Esophagus muscularis mucosa (tissue), 4 donors: ENCODE data around the gene CNTNAP1. TPM values are rescaled to one million over a fixed set of nuclear protein-coding genes. Genes with fewer than 3 reads are reported as not detected.

Experiments used
- DNase-seq: peaks from one replicate; pipeline ENCODE4 v3.0.0-alpha.2; 2017; ENCODE audit errors: extremely low spot score
- H3K27ac ChIP-seq, 4 donors: fragments of 200-600 bp; sonication (generic); replicated peaks in 1 of 4; 1 replicate in 3 of 4; 2 replicates in 1 of 4; pipeline ENCODE4 v1.5.1; 2016 to 2019; ENCODE audit warnings: mild to moderate bottlenecking in 1 of 4
- H3K27me3 ChIP-seq, 4 donors: fragments of 200-600 bp; sonication (generic); one replicate each; pipeline versions ENCODE4 v1.5.1 to v1.6.0; 2016 to 2019
- H3K36me3 ChIP-seq, 4 donors: fragments of 200-600 bp; sonication (generic); one replicate each; pipeline ENCODE4 v1.5.1; 2016 to 2019
- H3K4me1 ChIP-seq, 4 donors: fragments of 200-600 bp; sonication (generic); one replicate each; pipeline ENCODE4 v1.5.1; 2016 to 2019
- H3K4me3 ChIP-seq, 4 donors: fragments of 200-600 bp; sonication (generic); 1 replicate in 2 of 4; 2 replicates in 2 of 4; pipeline ENCODE4 v1.5.1; 2016 to 2019; ENCODE audit warnings: mild to moderate bottlenecking in 4 of 4, moderate library complexity in 1 of 4
- H3K9me3 ChIP-seq, 4 donors: fragments of 200-600 bp; sonication (generic); 1 replicate in 3 of 4; 2 replicates in 1 of 4; pipeline ENCODE4 v1.5.1; 2016 to 2019
- EP300 ChIP-seq: sonication (generic); formaldehyde crosslinking; IDR thresholded peaks from one replicate; pipeline ENCODE4 v1.6.1; 2017; ENCODE audit warnings: antibody characterized with exemption
- POLR2A ChIP-seq: fragments of 450-650 bp; IDR thresholded peaks from one replicate; pipeline ENCODE4 v1.6.1; 2017; ENCODE audit warnings: antibody characterized with exemption, moderate library complexity, mild to moderate bottlenecking, low read depth
- POLR2AphosphoS5 ChIP-seq, 2 donors: sonication (generic); formaldehyde crosslinking; IDR thresholded peaks; one replicate each; pipeline ENCODE4 v1.6.1; 2017; ENCODE audit warnings: antibody characterized with exemption in 2 of 2
- WGBS: methylation state at CpG from one replicate; pipeline ENCODE4 v1.1.5; 2018; 5-methylcytosine and 5-hydroxymethylcytosine counted together
- intact Hi-C: fragments of 100-400 bp; cut with DNase I; formaldehyde crosslinking; loops from one replicate; pipeline ENCODE4 v1.15.1; 2023
- total RNA-seq, 4 donors: library from RNA; depleted of rRNA; stranded (reverse); fragments of >200 nt; gene quantifications; one replicate each; pipeline versions ENCODE4 v1.1.0 to v1.2.1, GENCODE V29; 2016
- TF ChIP-seq, protein P1 (sequence below), 3 experiments: fragments of 200-600 bp in 2 of 3; fragments of 450-650 bp in 1 of 3; sonication (generic) in 2 of 3; IDR thresholded peaks; one replicate each; pipeline ENCODE4 v1.5.1; 2017 to 2019; ENCODE audit warnings: antibody characterized with exemption in 3 of 3, mild to moderate bottlenecking in 2 of 3, moderate library complexity in 1 of 3

The CNTNAP1 gene
- total RNA-seq, 4 donors from 2014 or later, result 4.7 to 13.2 (median 6.2) TPM

DNA sequence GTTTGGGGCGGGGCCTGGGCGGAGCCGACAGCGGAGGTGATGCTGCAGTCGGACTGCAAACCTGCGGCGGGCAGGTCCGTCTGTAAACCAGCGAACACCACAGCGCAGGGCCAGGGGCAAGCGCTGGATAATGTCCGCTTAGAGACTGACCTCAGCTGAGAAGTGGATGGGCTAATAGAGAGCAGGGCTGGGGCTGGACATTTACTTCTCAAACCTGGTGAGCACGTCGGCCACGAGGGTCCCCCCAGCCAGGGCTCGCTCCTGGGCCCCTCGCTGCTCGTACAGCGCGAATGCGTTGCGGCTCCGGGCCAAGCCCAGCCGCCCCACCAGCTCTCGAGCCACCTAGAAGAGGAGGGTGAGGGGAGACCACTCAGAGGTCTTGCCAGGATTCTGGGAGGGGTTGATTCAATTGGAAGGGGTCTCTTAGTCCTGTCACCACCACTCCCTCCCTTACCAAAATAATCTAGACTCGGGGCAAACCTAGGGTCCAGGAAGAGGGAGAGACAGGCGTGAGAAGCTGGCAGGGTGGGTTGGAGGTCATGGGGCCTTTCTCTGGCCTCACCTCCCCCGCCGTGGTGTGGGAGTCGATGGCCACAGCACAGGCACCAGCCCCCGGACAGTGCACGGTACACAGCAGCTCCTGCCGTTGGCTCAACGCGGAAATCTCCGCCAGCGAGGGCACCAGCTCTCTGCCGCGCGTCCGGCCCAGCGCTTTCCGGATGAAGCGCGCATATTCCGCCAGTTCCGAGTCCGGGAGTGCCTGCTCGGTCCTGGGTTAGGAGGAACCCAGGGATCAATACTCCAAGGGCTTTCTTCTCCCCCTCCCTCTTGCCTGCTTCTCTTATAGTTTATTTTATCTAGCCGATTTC, 11.3 kb upstream of the CNTNAP1 start:
- H3K36me3 ChIP-seq, result peaks cover 32 to 71% (median 66%) of the 10 kb centered on the region in 4 donors
- peak overlapping the region in 3 of 4 donors; percentile 36 to 59 (median 48) for H3K27ac ChIP-seq
- peaks cover 51 to 95% (median 85%) of the 10 kb centered on the region in 4 donors for H3K4me1 ChIP-seq
- intact Hi-C loops, result no loop called here
- WGBS, result 86% methylated on average over 25 of the region's 50 CpGs
- TF ChIP-seq EP300 (no peak), POLR2AphosphoS5 (IDR thresholded peaks at IDR 0.05) (no peak), POLR2A (no peak)
- TF ChIP-seq, protein P1, sequence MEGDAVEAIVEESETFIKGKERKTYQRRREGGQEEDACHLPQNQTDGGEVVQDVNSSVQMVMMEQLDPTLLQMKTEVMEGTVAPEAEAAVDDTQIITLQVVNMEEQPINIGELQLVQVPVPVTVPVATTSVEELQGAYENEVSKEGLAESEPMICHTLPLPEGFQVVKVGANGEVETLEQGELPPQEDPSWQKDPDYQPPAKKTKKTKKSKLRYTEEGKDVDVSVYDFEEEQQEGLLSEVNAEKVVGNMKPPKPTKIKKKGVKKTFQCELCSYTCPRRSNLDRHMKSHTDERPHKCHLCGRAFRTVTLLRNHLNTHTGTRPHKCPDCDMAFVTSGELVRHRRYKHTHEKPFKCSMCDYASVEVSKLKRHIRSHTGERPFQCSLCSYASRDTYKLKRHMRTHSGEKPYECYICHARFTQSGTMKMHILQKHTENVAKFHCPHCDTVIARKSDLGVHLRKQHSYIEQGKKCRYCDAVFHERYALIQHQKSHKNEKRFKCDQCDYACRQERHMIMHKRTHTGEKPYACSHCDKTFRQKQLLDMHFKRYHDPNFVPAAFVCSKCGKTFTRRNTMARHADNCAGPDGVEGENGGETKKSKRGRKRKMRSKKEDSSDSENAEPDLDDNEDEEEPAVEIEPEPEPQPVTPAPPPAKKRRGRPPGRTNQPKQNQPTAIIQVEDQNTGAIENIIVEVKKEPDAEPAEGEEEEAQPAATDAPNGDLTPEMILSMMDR (IDR thresholded peaks at IDR 0.05), result no peak
- no peaks in the 10 kb centered on the region for H3K27me3 ChIP-seq
- DNase-seq, result no peak
- no peak overlapping the region for H3K4me3 ChIP-seq
- H3K9me3 ChIP-seq, result no peaks in the 10 kb centered on the region

DNA sequence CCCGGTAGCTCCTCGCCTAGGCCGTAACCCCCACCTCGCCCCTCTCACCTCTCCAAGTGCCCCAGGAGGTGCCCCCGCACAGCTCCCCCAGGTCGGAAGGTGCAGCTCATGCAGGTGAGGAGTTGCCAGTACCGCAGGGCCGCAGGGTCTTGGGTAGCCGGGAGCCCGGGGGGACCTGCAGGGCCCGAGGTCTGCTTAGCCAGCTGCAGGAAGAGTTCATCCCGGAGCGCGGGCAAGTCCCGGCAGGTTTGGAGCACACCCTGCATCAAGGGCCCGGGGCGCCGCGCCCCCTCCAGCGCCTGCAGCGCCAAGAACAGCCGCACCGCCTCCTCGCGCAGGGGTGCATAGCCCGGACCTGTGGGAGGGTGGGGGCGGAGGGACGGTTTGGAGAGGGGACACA, 10.3 kb upstream of the CNTNAP1 start:
- no peak for TF ChIP-seq EP300
- TF ChIP-seq, protein P1 (IDR thresholded peaks at IDR 0.05), result no peak
- TF ChIP-seq POLR2AphosphoS5 (IDR thresholded peaks at IDR 0.05), result no peak
- TF ChIP-seq POLR2A, result no peak
- Histone ChIP-seq H3K36me3 (peaks cover 24 to 63% (median 57%) of the 10 kb centered on the region in 4 donors), H3K27me3 (no peaks in the 10 kb centered on the region), H3K4me3 (no peak overlapping the region), H3K9me3 (no peaks in the 10 kb centered on the region), H3K27ac (peak overlapping the region in 2 of 4 donors; percentile 11 to 99), H3K4me1 (peaks cover 45 to 93% (median 78%) of the 10 kb centered on the region in 4 donors)
- 76% methylated on average over 22 of the region's 28 CpGs for WGBS
- DNase-seq, result no peak
- intact Hi-C loops, result no loop called here

DNA sequence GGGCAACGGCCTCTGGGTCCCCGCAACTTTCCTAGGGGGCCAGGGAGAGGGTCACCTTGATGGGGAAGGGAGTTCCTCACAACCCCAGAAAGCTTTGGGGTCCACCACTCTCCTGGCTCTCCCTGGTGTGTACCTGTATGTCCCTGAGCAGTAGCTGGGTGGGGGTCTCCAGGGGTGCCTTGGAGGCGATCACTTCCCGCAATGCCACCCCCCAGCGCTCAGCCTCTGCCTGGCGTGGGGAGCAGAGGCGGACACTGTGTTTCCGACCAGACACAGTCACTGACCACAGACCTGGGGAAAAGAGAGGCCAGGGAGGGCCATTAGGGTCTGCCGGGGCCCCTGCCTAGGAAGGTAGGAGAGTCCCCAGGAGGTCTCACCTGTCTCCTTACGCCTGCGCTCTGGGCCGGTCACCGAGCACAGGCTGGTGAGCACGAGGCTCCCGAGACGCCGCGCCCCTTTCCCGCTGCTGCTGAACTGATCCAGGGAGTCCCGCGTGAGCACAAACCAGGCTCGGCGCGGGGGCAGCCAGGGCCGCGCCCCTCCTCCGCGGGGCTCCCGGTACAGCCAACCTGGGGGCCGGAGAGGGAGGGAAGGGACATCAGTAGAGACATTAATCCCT, 9.0 kb upstream of the CNTNAP1 start:
- peaks cover 21 to 53% (median 50%) of the 10 kb centered on the region in 4 donors for H3K36me3 ChIP-seq

DNA sequence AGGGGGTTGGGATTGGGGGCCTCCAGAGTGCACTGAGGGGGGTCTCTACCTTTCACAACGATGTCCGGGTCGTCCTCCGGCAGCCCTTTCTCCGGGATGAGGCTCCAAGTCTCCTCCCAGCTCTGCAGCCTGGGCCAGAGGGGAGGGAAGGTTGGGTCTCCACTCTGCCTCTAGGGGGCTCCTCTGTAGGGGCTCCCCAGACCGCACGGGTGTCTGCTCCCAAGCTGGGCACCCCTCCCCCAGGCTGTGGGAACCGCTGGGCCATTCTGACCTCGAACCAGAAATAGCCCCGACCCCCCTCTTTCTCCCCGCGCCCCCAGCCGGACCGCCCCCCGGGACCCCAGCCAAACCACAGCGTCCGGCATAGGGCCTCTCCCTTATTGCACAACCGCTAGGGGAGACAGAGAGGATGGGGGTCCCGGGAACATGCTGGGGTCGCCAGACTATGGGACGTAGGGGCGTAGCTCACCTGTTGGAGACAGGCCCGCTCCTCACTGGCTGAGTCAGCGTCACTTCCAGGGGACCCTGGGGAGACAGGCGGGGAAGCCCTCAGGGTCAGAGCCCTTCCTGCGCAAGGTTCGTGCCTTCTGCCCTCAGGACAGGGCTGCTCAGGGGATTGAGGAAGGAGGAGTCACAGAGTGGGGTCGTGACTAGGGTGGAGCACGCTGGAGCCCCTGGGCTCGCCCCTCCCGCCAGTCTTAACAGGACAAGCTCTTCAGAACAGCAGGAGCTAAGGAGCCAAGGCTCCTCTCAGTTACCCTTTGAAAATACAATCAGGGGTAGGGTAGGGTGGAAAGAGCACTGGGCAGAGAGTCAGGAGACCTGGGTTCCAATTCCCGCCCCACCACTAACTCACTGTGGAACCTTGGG, 8.2 kb upstream of the CNTNAP1 start:
- intact Hi-C loops, result no loop called here
- TF ChIP-seq POLR2A (no peak), EP300 (no peak), POLR2AphosphoS5 (IDR thresholded peaks at IDR 0.05) (no peak)
- TF ChIP-seq, protein P1 (IDR thresholded peaks at IDR 0.05), result peak; percentile 31 to 58 (median 38)

More for the DNA sequence above, 9.0 kb upstream of the CNTNAP1 start:
- WGBS, result 62% methylated on average over 11 of the region's 30 CpGs
- H3K27me3 ChIP-seq, result no peaks in the 10 kb centered on the region
- H3K4me3 ChIP-seq, result peak overlapping the region; percentile 77 to 93 (median 90)
- H3K4me1 ChIP-seq, result peaks cover 39 to 89% (median 75%) of the 10 kb centered on the region in 4 donors
- no peak for DNase-seq
- no peaks in the 10 kb centered on the region for H3K9me3 ChIP-seq
- peak overlapping the region; percentile 96 to 99 (median 98) for H3K27ac ChIP-seq
- intact Hi-C loops, result no loop called here
- no peak for TF ChIP-seq POLR2AphosphoS5 (IDR thresholded peaks at IDR 0.05)
- TF ChIP-seq, protein P1 (IDR thresholded peaks at IDR 0.05), result no peak
- TF ChIP-seq POLR2A, result no peak
- no peak for TF ChIP-seq EP300

More for the DNA sequence above, 8.2 kb upstream of the CNTNAP1 start:
- peaks cover 21 to 47% (median 44%) of the 10 kb centered on the region in 4 donors for H3K36me3 ChIP-seq
- 14% methylated on average over 18 of the region's 32 CpGs for WGBS
- H3K9me3 ChIP-seq, result no peaks in the 10 kb centered on the region
- peaks cover 41 to 89% (median 75%) of the 10 kb centered on the region in 4 donors for H3K4me1 ChIP-seq
- peak overlapping the region; percentile 77 to 93 (median 90) for H3K4me3 ChIP-seq
- DNase-seq, result no peak
- no peaks in the 10 kb centered on the region for H3K27me3 ChIP-seq
- peak overlapping the region; percentile 96 to 99 (median 98) for H3K27ac ChIP-seq
